Mesendoderm (in vitro differentiated cells): Measurements from ENCODE around the gene TOB2. TPM values are rescaled to one million over a fixed set of nuclear protein-coding genes. Genes with fewer than 3 reads are reported as not detected.
A peak's percentile ranks its signal among the peaks of the same experiment; 100 is the strongest.

ENCODE experiments used
- DNase-seq: peaks from one replicate; pipeline ENCODE4 v3.0.0; 2013
- H2AK5ac ChIP-seq: 2 replicates; pipeline ENCODE4 v1.6.1; 2013; ENCODE audit warnings: low read length, inconsistent platforms
- H2BK120ac ChIP-seq: 2 replicates; pipeline ENCODE4 v1.6.1; 2013; ENCODE audit warnings: low read depth, mild to moderate bottlenecking, low read length, moderate library complexity, mixed read lengths
- H2BK15ac ChIP-seq: replicated peaks from 2 replicates; pipeline ENCODE4 v1.6.1; 2013; ENCODE audit warnings: low read depth, mild to moderate bottlenecking, moderate library complexity
- H2BK5ac ChIP-seq: 2 replicates; pipeline ENCODE4 v1.6.1; 2013; ENCODE audit warnings: low read length, inconsistent platforms
- H3K18ac ChIP-seq: 2 replicates; pipeline ENCODE4 v1.6.1; 2013; ENCODE audit warnings: mild to moderate bottlenecking, low read length, mixed read lengths
- H3K23ac ChIP-seq: one replicate; pipeline ENCODE4 v1.6.1; 2013; ENCODE audit warnings: low read length
- H3K27ac ChIP-seq: 2 replicates; pipeline ENCODE4 v1.5.1; 2013; ENCODE audit warnings: low read depth, mild to moderate bottlenecking, inconsistent platforms, low read length, moderate library complexity
- H3K27me3 ChIP-seq: 2 replicates; pipeline ENCODE4 v1.6.1; 2013; ENCODE audit warnings: low read length, control low read depth, mild to moderate bottlenecking, inconsistent platforms; ENCODE audit not compliant: insufficient read depth, poor library complexity
- H3K36me3 ChIP-seq: 2 replicates; pipeline ENCODE4 v1.6.1; 2013; ENCODE audit warnings: low read length, inconsistent platforms; ENCODE audit not compliant: control insufficient read depth, insufficient read depth
- H3K4ac ChIP-seq: one replicate; pipeline ENCODE4 v1.6.1; 2013; ENCODE audit warnings: low read depth, mild to moderate bottlenecking, low read length, moderate library complexity
- H3K4me1 ChIP-seq: 2 replicates; pipeline ENCODE4 v1.6.1; 2013; ENCODE audit warnings: low read depth, low read length, inconsistent platforms; ENCODE audit not compliant: control insufficient read depth
- H3K4me2 ChIP-seq: 2 replicates; pipeline ENCODE4 v1.6.1; 2013; ENCODE audit warnings: low read length
- H3K4me3 ChIP-seq: 2 replicates; pipeline ENCODE4 v1.5.1; 2013; ENCODE audit warnings: mild to moderate bottlenecking, low read length
- H3K56ac ChIP-seq: one replicate; pipeline ENCODE4 v1.6.1; 2013; ENCODE audit warnings: low read length
- H3K79me1 ChIP-seq: 2 replicates; pipeline ENCODE4 v1.6.1; 2013; ENCODE audit warnings: low read length, inconsistent platforms
- H3K79me2 ChIP-seq: 2 replicates; pipeline ENCODE4 v1.6.1; 2013; ENCODE audit warnings: mild to moderate bottlenecking, low read length; ENCODE audit not compliant: control insufficient read depth, insufficient read depth
- H3K9ac ChIP-seq: 2 replicates; pipeline ENCODE4 v1.6.1; 2013; ENCODE audit warnings: low read length, inconsistent platforms
- H4K5ac ChIP-seq: one replicate; pipeline ENCODE4 v1.6.1; 2013; ENCODE audit warnings: low read length
- H4K8ac ChIP-seq: one replicate; pipeline ENCODE4 v1.6.1; 2013; ENCODE audit warnings: low read depth, mild to moderate bottlenecking, control low read depth, low read length, moderate library complexity
- WGBS: extraction: QIAGEN DNeasy Blood & Tissue Kit; methylation state at CpG from one replicate; pipeline ENCODE4 v1.1.7; 2013; ENCODE audit warnings: low lambda C conversion rate, missing lambda C conversion rate; ENCODE audit not compliant: insufficient coverage; ENCODE audit errors: extremely low coverage; 5-methylcytosine and 5-hydroxymethylcytosine counted together
- polyA plus RNA-seq, 2 experiments: library from polyadenylated mRNA; stranded (reverse); fragments of 200-250 nt; gene quantifications; one replicate each; pipeline ENCODE4 v1.2.3, GENCODE V29; 2013

Gene TOB2
- 23.7 TPM for polyA plus RNA-seq (2013, experiment 1 of 2)
- 25.4 TPM for polyA plus RNA-seq (2013, experiment 2 of 2)

GRCh38 chr22:41446639-41447434, at the start of gene TOB2:
Gene TOB2 (minus strand): TSS chr22:41446801. CDS start chr22:41437345, 9,456 bp downstream.
- Histone ChIP-seq H3K4ac (peak within 1 kb of the TSS; percentile 93), H3K79me2 (peaks cover 42% of the 10 kb centered on the region), H3K4me1 (peaks cover 3% of the 10 kb centered on the region), H3K27ac (peak within 1 kb of the TSS; percentile 99), H3K79me1 (peaks cover 9% of the 10 kb centered on the region), H2BK5ac (peak within 1 kb of the TSS; percentile 97), H4K8ac (no peak within 1 kb of the TSS), H2BK15ac (no peak within 1 kb of the TSS), H3K4me2 (peak within 1 kb of the TSS; percentile 99), H3K56ac (peak within 1 kb of the TSS; percentile 99), H3K18ac (peak within 1 kb of the TSS; percentile 99), H4K5ac (no peak within 1 kb of the TSS), H3K23ac (peak within 1 kb of the TSS; percentile 98), H3K4me3 (peak within 1 kb of the TSS; percentile 98), H3K36me3 (peaks cover 3% of the 10 kb centered on the region), H2AK5ac (peak within 1 kb of the TSS; percentile 88), H2BK120ac (peak within 1 kb of the TSS; percentile 73), H3K27me3 (no peaks in the 10 kb centered on the region), H3K9ac (peak within 1 kb of the TSS; percentile 99)
- DNase-seq: peak; percentile 98
- no CpG with 5 or more reads among the region's 85 CpGs for WGBS

GRCh38 chr22:41491374-41492100, 44.9 kb upstream of the TOB2 start:
- no peak overlapping the region for H2BK5ac ChIP-seq
- H3K4me3 ChIP-seq: no peak overlapping the region
- no peak overlapping the region for H3K4me2 ChIP-seq
- H2BK15ac ChIP-seq: no peak overlapping the region
- H3K27me3 ChIP-seq: no peaks in the 10 kb centered on the region
- WGBS: no CpG with 5 or more reads among the region's 5 CpGs
- no peaks in the 10 kb centered on the region for H3K4me1 ChIP-seq
- no peak overlapping the region for H3K18ac ChIP-seq
- peaks cover 20% of the 10 kb centered on the region for H3K79me1 ChIP-seq
- H2BK120ac ChIP-seq: no peak overlapping the region
- H2AK5ac ChIP-seq: no peak overlapping the region
- no peak overlapping the region for H3K56ac ChIP-seq
- H3K23ac ChIP-seq: no peak overlapping the region
- H3K27ac ChIP-seq: no peak overlapping the region
- H4K5ac ChIP-seq: no peak overlapping the region
- H3K36me3 ChIP-seq: no peaks in the 10 kb centered on the region
- no peak overlapping the region for H3K9ac ChIP-seq
- H4K8ac ChIP-seq: no peak overlapping the region
- no peak overlapping the region for H3K4ac ChIP-seq
- DNase-seq: peak; percentile 13
- peaks cover 9% of the 10 kb centered on the region for H3K79me2 ChIP-seq

GRCh38 chr22:41488596-41489385, 42.2 kb upstream of the TOB2 start:
- no peak for DNase-seq
- no peak overlapping the region for H2BK5ac ChIP-seq
- no peak overlapping the region for H3K23ac ChIP-seq
- no peak overlapping the region for H3K4ac ChIP-seq
- no peak overlapping the region for H3K18ac ChIP-seq
- H3K79me2 ChIP-seq: peaks cover 8% of the 10 kb centered on the region
- peaks cover 22% of the 10 kb centered on the region for H3K79me1 ChIP-seq
- H2BK120ac ChIP-seq: no peak overlapping the region
- no peak overlapping the region for H3K4me2 ChIP-seq
- H3K27ac ChIP-seq: no peak overlapping the region
- no peak overlapping the region for H4K5ac ChIP-seq
- no peaks in the 10 kb centered on the region for H3K27me3 ChIP-seq
- H3K4me3 ChIP-seq: no peak overlapping the region
- H3K9ac ChIP-seq: no peak overlapping the region
- no CpG with 5 or more reads among the region's 3 CpGs for WGBS
- H3K4me1 ChIP-seq: no peaks in the 10 kb centered on the region
- no peaks in the 10 kb centered on the region for H3K36me3 ChIP-seq
- H2AK5ac ChIP-seq: no peak overlapping the region
- H3K56ac ChIP-seq: no peak overlapping the region
- no peak overlapping the region for H2BK15ac ChIP-seq
- no peak overlapping the region for H4K8ac ChIP-seq

GRCh38 chr22:41488076-41488475, 41.5 kb upstream of the TOB2 start:
- Histone ChIP-seq H3K18ac (no peak overlapping the region), H3K27me3 (no peaks in the 10 kb centered on the region), H3K4ac (no peak overlapping the region), H3K36me3 (no peaks in the 10 kb centered on the region), H3K4me3 (no peak overlapping the region), H3K79me1 (peaks cover 22% of the 10 kb centered on the region), H3K79me2 (peaks cover 11% of the 10 kb centered on the region), H4K8ac (no peak overlapping the region), H3K23ac (no peak overlapping the region), H3K27ac (no peak overlapping the region), H3K4me2 (no peak overlapping the region), H2AK5ac (no peak overlapping the region), H3K4me1 (no peaks in the 10 kb centered on the region), H2BK15ac (no peak overlapping the region), H3K9ac (no peak overlapping the region), H3K56ac (no peak overlapping the region), H2BK5ac (no peak overlapping the region), H2BK120ac (no peak overlapping the region), H4K5ac (no peak overlapping the region)
- no CpG with 5 or more reads among the region's 4 CpGs for WGBS
- no peak for DNase-seq

GRCh38 chr22:41487037-41487935, 40.7 kb upstream of the TOB2 start:
- H3K4me3 ChIP-seq: no peak overlapping the region
- no peak overlapping the region for H3K9ac ChIP-seq
- peaks cover 27% of the 10 kb centered on the region for H3K79me1 ChIP-seq
- no peak overlapping the region for H3K27ac ChIP-seq
- no peak overlapping the region for H2BK15ac ChIP-seq
- H3K4me2 ChIP-seq: no peak overlapping the region
- H3K27me3 ChIP-seq: no peaks in the 10 kb centered on the region
- no peak overlapping the region for H3K23ac ChIP-seq
- no peak overlapping the region for H3K4ac ChIP-seq
- H2BK5ac ChIP-seq: no peak overlapping the region
- no peak overlapping the region for H4K5ac ChIP-seq
- H2BK120ac ChIP-seq: no peak overlapping the region
- H3K4me1 ChIP-seq: no peaks in the 10 kb centered on the region
- no peak overlapping the region for H4K8ac ChIP-seq
- no peaks in the 10 kb centered on the region for H3K36me3 ChIP-seq
- H2AK5ac ChIP-seq: no peak overlapping the region
- 100% methylated on average over 1 of the region's 8 CpGs for WGBS
- H3K18ac ChIP-seq: no peak overlapping the region
- H3K79me2 ChIP-seq: peaks cover 16% of the 10 kb centered on the region
- no peak for DNase-seq
- H3K56ac ChIP-seq: no peak overlapping the region
